ENCODE measurements around the gene DAZAP1.

Gene DAZAP1

GRCh38 chr19:1407528-1408299 is at the start of gene DAZAP1:
TSS of gene DAZAP1 (plus strand) at chr19:1407586. CDS start at chr19:1407774, 188 bp downstream.
- no peak for FAIRE-seq
- DNase-seq (ENCODE audit: extremely low spot score, insufficient read length, low read depth), result no peak

- DNase-seq (ENCODE audit: extremely low spot score, insufficient read length, low read depth) (no peak), FAIRE-seq (no peak)
Measured at GRCh38 chr19:1360126-1360817, 47.1 kb upstream of the DAZAP1 start.

- DNase-seq (ENCODE audit: extremely low spot score, insufficient read length, low read depth) (no peak), FAIRE-seq (no peak)
Measured at GRCh38 chr19:1360818-1361461, 46.4 kb upstream of the DAZAP1 start.

GRCh38 chr19:1361601-1362386 is 45.6 kb upstream of the DAZAP1 start:
- peak; percentile 24 for FAIRE-seq
- DNase-seq (ENCODE audit: extremely low spot score, insufficient read length, low read depth), result no peak

- DNase-seq (ENCODE audit: extremely low spot score, insufficient read length, low read depth) (no peak), FAIRE-seq (no peak)
Measured at GRCh38 chr19:1362387-1363257, 44.8 kb upstream of the DAZAP1 start.

GRCh38 chr19:1363599-1363998 is 43.8 kb upstream of the DAZAP1 start:
- FAIRE-seq (no peak), DNase-seq (ENCODE audit: extremely low spot score, insufficient read length, low read depth) (no peak)

- FAIRE-seq (no peak), DNase-seq (ENCODE audit: extremely low spot score, insufficient read length, low read depth) (no peak)
Measured at GRCh38 chr19:1364070-1364704, 43.2 kb upstream of the DAZAP1 start.

GRCh38 chr19:1365319-1366269 is 41.8 kb upstream of the DAZAP1 start:
- FAIRE-seq (no peak), DNase-seq (ENCODE audit: extremely low spot score, insufficient read length, low read depth) (no peak)

GRCh38 chr19:1366296-1366695 is 41.1 kb upstream of the DAZAP1 start:
- DNase-seq (ENCODE audit: extremely low spot score, insufficient read length, low read depth) (no peak), FAIRE-seq (no peak)

GRCh38 chr19:1366899-1367870 is 40.2 kb upstream of the DAZAP1 start:
- FAIRE-seq, result no peak

GRCh38 chr19:1369214-1369805 is 38.1 kb upstream of the DAZAP1 start:
- FAIRE-seq (no peak), DNase-seq (ENCODE audit: extremely low spot score, insufficient read length, low read depth) (no peak)

More at GRCh38 chr19:1366899-1367870, 40.2 kb upstream of the DAZAP1 start:
- DNase-seq (ENCODE audit: extremely low spot score, insufficient read length, low read depth), result no peak

GRCh38 chr19:1370579-1371361 is 36.6 kb upstream of the DAZAP1 start:
- no peak for DNase-seq (ENCODE audit: extremely low spot score, insufficient read length, low read depth)
- no peak for FAIRE-seq

- FAIRE-seq (no peak), DNase-seq (ENCODE audit: extremely low spot score, insufficient read length, low read depth) (no peak)
Measured at GRCh38 chr19:1373042-1373533, 34.3 kb upstream of the DAZAP1 start.

- DNase-seq (ENCODE audit: extremely low spot score, insufficient read length, low read depth), result no peak
- no peak for FAIRE-seq
Measured at GRCh38 chr19:1373534-1374249, 33.7 kb upstream of the DAZAP1 start.

GRCh38 chr19:1374250-1374577 is 33.2 kb upstream of the DAZAP1 start:
- no peak for FAIRE-seq
- DNase-seq (ENCODE audit: extremely low spot score, insufficient read length, low read depth), result no peak
